Measurements from ENCODE around the gene TSC22D2.

DNA sequence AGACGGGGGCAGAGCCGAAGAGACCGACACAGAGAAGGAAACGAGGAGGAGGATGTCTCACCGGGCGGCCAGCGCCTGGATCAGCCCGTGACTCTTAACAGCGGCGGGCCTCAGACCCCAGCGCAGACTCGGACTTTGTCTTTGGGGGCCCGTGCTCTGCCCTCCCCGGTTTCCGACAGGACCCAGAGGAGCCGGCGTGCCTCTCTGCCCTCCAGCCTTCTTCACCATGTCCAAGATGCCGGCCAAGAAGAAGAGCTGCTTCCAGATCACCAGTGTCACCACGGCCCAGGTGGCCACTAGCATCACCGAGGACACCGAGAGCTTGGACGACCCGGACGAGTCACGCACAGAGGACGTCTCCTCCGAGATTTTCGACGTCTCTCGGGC is 1.0 kb downstream of the TSC22D2 start:
- TF ChIP-seq, protein P1, sequence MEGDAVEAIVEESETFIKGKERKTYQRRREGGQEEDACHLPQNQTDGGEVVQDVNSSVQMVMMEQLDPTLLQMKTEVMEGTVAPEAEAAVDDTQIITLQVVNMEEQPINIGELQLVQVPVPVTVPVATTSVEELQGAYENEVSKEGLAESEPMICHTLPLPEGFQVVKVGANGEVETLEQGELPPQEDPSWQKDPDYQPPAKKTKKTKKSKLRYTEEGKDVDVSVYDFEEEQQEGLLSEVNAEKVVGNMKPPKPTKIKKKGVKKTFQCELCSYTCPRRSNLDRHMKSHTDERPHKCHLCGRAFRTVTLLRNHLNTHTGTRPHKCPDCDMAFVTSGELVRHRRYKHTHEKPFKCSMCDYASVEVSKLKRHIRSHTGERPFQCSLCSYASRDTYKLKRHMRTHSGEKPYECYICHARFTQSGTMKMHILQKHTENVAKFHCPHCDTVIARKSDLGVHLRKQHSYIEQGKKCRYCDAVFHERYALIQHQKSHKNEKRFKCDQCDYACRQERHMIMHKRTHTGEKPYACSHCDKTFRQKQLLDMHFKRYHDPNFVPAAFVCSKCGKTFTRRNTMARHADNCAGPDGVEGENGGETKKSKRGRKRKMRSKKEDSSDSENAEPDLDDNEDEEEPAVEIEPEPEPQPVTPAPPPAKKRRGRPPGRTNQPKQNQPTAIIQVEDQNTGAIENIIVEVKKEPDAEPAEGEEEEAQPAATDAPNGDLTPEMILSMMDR (IDR thresholded peaks at IDR 0.05; ENCODE audit: low read length) = no peak
- TF ChIP-seq EZH2 (optimal IDR thresholded peaks at IDR 0.05; ENCODE audit: low read depth, low read length) = no peak

Data from MM.1S (cell line).